ENCODE results near the gene PDE2A. TPM values are rescaled to one million over a fixed set of nuclear protein-coding genes. Genes with fewer than 3 reads are reported as not detected.

PDE2A gene
- total RNA-seq, 1 donor from 2014 or later: 74.4 TPM

GRCh38 chr11:72606748-72607468 lies 67.3 kb downstream of the PDE2A start:
- peak; percentile 4 for ATAC-seq
- intact Hi-C loops (cut with DNase I): no loop called here
- no peak for DNase-seq (ENCODE audit: low spot score)

GRCh38 chr11:72605973-72606747 lies 68.1 kb downstream of the PDE2A start:
- DNase-seq (ENCODE audit: low spot score) (no peak), ATAC-seq (peak; percentile 74)
- intact Hi-C loops (cut with DNase I): no loop called here

- intact Hi-C loops (cut with DNase I): no loop called here
- no peak for ATAC-seq
- no peak for DNase-seq (ENCODE audit: low spot score)
Observed at GRCh38 chr11:72604256-72604655, 70.0 kb downstream of the PDE2A start.

DNA sequence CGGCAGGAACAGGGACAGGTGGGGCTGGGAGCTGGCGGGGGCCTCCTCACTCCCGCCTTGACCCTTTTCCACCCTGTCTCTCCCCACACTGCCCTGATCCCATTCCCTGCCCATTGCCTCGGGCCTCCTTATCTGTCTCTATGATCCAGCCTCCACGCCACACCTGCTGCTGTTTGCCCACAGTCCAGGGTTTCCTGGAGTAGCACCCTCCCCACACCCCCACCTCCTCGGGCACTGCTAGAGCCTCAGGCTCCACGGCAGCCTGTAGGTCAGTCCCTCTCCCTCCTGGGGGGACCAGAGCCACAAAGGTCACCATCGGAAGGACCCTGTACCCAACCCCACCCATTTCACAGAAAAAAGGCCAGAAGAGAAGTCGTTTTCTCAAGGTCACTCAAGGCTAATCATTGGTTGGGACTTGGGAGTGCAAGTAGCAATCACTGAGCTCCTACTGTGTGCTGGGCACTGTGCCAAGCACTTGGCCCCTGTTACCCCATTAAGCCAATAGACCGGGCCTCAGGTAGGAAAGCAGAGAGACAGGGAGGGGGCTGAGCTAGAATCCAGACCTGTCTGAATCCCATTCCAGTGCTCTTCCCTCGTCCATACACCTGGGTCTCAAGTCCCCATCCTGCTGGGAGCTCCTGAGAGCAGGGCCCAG lies 71.8 kb downstream of the PDE2A start:
- intact Hi-C loops (cut with DNase I): no loop called here
- DNase-seq (ENCODE audit: low spot score) (no peak), ATAC-seq (no peak)

- DNase-seq (ENCODE audit: low spot score) (no peak), ATAC-seq (no peak)
- intact Hi-C loops (cut with DNase I): no loop called here
Observed at GRCh38 chr11:72600557-72600956, 73.7 kb downstream of the PDE2A start.

- no peak for DNase-seq (ENCODE audit: low spot score)
- ATAC-seq: no peak
- intact Hi-C loops (cut with DNase I): no loop called here
Observed at GRCh38 chr11:72599325-72600117, 74.7 kb downstream of the PDE2A start.

GRCh38 chr11:72598906-72599305 lies 75.3 kb downstream of the PDE2A start:
- DNase-seq (ENCODE audit: low spot score) (no peak), ATAC-seq (peak; percentile 69)
- intact Hi-C loops (cut with DNase I): no loop called here

GRCh38 chr11:72598466-72598865 lies 75.8 kb downstream of the PDE2A start:
- no peak for ATAC-seq
- intact Hi-C loops (cut with DNase I): no loop called here

GRCh38 chr11:72597721-72598120 lies 76.5 kb downstream of the PDE2A start:
- intact Hi-C loops (cut with DNase I): no loop called here
- ATAC-seq (no peak), DNase-seq (ENCODE audit: low spot score) (no peak)

More at GRCh38 chr11:72598466-72598865, 75.8 kb downstream of the PDE2A start:
- DNase-seq (ENCODE audit: low spot score): no peak

DNA sequence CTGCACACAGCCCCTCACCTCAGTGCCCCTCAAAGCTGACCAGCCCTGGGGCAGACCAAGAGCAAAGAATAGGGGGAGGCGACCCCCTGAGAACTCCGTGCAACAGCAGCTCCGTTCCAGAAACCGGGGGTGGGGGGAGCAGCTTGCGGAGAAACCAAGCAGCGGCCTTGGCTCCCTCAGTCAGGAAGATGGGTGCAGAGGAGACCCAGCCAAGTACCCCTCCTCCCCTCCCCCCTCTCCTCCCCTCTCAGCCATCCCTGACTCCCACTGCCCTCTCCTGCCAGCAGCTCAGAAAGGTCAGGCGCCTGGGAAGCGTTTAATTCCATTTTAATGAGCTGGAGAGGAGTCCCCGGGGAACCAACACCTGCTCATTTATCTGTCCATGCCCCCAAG lies 78.9 kb downstream of the PDE2A start:
- DNase-seq (ENCODE audit: low spot score) (no peak), ATAC-seq (no peak)
- intact Hi-C loops (cut with DNase I): no loop called here

DNA sequence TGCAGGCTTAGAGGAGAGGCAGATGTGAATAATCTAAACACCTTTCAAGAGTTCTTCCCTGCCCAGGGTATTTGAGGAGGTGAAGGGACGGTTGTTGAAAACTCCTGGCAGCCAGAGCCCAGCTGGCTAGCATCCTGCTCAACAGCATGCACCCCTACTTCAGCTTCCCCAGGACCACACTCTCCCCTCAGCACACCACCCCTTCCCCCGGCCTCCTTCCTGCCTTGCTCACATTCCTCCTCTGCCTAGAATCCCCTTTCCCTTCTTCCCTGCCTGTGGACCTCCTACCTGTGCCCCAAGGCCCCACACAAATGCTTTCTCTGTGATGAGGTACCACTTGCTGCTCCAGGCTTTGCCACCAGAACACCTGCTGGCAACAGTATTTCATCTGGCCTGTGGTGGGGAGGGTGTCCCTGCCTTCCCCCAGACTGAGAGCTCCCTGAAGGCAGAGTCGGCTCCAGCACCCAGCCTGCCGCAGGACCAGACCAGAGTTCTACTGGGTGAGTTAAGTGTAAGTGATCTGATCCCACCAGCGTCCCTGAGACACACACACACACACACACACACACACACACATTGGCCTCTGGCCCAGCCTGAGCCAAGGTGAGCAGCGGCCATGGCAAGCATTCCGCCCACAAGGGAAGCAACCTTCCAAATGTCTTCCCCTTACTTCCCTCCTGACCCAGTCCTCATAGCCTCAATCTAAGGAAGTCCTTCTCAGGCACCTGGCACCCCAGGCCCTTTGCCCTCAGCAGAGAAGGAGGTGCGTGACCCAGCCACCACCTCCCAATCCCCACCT lies 79.5 kb downstream of the PDE2A start:
- intact Hi-C loops (cut with DNase I): no loop called here
- ATAC-seq: no peak

GRCh38 chr11:72592698-72593495 lies 81.3 kb downstream of the PDE2A start:
- intact Hi-C loops (cut with DNase I): no loop called here
- ATAC-seq: no peak
- DNase-seq (ENCODE audit: low spot score): no peak

More for the DNA sequence above, 79.5 kb downstream of the PDE2A start:
- DNase-seq (ENCODE audit: low spot score): no peak

GRCh38 chr11:72591785-72592502 lies 82.3 kb downstream of the PDE2A start:
- intact Hi-C loops (cut with DNase I): no loop called here
- no peak for ATAC-seq
- no peak for DNase-seq (ENCODE audit: low spot score)

DNA sequence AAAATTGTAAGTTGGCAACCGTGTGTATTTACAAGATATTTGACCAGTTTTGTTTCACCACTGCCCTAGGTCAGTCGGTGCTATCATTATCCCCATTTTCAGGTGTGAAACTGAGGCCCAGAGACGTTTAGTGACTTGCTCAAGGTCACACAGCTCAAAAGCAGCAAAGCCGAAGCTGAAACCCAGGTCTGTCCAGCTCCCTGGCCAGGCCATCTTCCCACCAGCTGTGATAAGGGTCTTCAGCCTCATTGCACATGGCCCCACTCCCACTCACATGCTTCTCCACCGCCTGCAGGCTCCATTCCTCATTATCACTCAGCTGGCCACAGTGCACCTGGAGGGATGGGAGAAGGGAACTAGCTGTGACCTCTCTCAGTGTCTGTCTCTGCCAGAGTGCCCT lies 83.2 kb downstream of the PDE2A start:
- ATAC-seq: no peak
- intact Hi-C loops (cut with DNase I): no loop called here

DNA sequence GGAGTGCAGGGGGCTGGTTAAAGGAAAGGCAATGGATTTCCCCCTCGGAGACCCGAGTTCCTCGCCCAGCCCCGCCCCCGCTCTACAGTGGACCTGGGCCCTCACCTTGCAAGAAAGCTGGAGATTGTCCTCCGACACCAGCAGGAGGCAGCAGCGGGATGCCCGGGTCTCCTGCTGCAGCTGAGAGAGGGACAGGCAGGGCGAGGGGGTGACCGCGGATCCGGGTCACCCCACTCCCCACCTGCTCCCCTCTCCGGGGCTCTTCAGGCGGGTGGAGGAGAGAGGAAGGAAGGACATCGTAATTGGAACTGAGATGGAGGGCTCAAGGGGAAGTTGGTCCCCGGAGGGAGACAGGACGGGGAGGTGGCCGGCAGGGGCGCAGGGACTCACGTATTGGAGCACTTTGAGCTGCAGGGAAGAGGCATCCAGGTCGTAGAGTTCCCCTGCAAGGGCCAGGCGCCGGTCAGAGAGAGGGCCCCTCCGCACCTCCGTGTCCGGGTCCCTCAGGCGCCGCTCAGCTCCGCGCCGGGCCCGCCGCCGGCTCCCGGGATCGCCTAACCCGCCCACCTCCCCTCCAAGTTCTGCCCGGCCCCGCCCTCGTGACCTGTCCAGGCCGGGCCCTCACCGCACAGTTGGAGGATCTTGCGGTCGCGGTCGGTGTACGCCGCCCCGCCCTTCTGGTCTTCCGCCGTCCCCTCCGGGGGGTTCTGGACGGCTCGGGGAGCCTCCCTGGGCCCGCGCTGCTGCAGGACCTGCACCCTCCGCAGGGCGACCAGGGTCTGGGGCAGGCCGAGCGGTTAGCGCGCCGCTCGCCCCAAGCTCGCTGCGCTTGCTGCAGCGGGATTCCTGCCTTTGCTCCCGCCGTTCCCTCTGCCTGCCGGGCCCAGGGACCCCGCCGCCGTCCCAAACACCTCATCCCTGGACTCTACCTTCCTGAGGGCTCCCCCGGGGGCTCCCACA lies 84.1 kb downstream of the PDE2A start:
- no peak for DNase-seq (ENCODE audit: low spot score)
- peak; percentile 21 for ATAC-seq
- intact Hi-C loops (cut with DNase I): no loop called here

More for the DNA sequence above, 83.2 kb downstream of the PDE2A start:
- no peak for DNase-seq (ENCODE audit: low spot score)

Measured in sciatic nerve (tissue), 2 donors.